GM21447 (cell line): ENCODE measurements around the gene PTPRE.
A peak's percentile ranks its signal among the peaks of the same experiment; 100 is the strongest.

Experiments
- ATAC-seq: cut with Tn5 transposase; IDR thresholded peaks from one replicate; pipeline ENCODE4 v1.9.1; 2021; ENCODE audit not compliant: unreplicated experiment

PTPRE gene

GRCh38 chr10:128058106-128058749, 151.3 kb downstream of the PTPRE start:
- ATAC-seq, result no peak

- ATAC-seq, result no peak
These were observed 151.8 kb downstream of the PTPRE start for GRCh38 chr10:128058750-128059134.

GRCh38 chr10:128059266-128059981, 152.5 kb downstream of the PTPRE start:
- ATAC-seq, result no peak

- ATAC-seq, result no peak
These were observed 153.0 kb downstream of the PTPRE start for GRCh38 chr10:128059982-128060293.

- no peak for ATAC-seq
These were observed 153.7 kb downstream of the PTPRE start for GRCh38 chr10:128060341-128061250.

- no peak for ATAC-seq
These were observed 154.7 kb downstream of the PTPRE start for GRCh38 chr10:128061306-128062300.

- peak; percentile 0 for ATAC-seq
These were observed 155.5 kb downstream of the PTPRE start for GRCh38 chr10:128062331-128062880.

GRCh38 chr10:128062881-128063563, 156.1 kb downstream of the PTPRE start:
- peak; percentile 44 for ATAC-seq

- peak; percentile 17 for ATAC-seq
These were observed 156.8 kb downstream of the PTPRE start for GRCh38 chr10:128063736-128064107.

- ATAC-seq, result peak; percentile 54
These were observed 157.4 kb downstream of the PTPRE start for GRCh38 chr10:128064108-128064969.

- ATAC-seq, result no peak
These were observed 158.2 kb downstream of the PTPRE start for GRCh38 chr10:128064970-128065580.

GRCh38 chr10:128065881-128066534, 159.1 kb downstream of the PTPRE start:
- ATAC-seq, result no peak

- ATAC-seq, result no peak
These were observed 160.0 kb downstream of the PTPRE start for GRCh38 chr10:128066870-128067382.

GRCh38 chr10:128067691-128068397, 160.9 kb downstream of the PTPRE start:
- ATAC-seq, result no peak

GRCh38 chr10:128068398-128069285, 161.7 kb downstream of the PTPRE start:
- ATAC-seq, result no peak
